Breast epithelium (tissue), 4 donors: ENCODE results near the gene PCIF1. TPM values are rescaled to one million over a fixed set of nuclear protein-coding genes. Genes with fewer than 3 reads are reported as not detected.

Experiments
- DNase-seq, 2 donors: peaks; one replicate each; pipeline ENCODE4 v3.0.0-alpha.2; 2019; ENCODE audit warnings: low spot score in 2 of 2
- H3K27ac ChIP-seq, 2 donors: fragments of 200-600 bp; sonication (generic) in 1 of 2; one replicate each; pipeline ENCODE4 v1.5.1; 2016 to 2019; ENCODE audit warnings: mild to moderate bottlenecking in 1 of 2
- H3K27me3 ChIP-seq, 2 donors: fragments of 200-600 bp; sonication (generic) in 1 of 2; one replicate each; pipeline versions ENCODE4 v1.5.1 to v1.6.0; 2017 to 2019; ENCODE audit warnings: control low read depth in 1 of 2, mild to moderate bottlenecking in 1 of 2
- H3K36me3 ChIP-seq: fragments of 200-600 bp; one replicate; pipeline ENCODE4 v1.5.1; 2019
- H3K4me1 ChIP-seq, 2 donors: fragments of 200-600 bp; sonication (generic); one replicate each; pipeline ENCODE4 v1.5.1; 2016 to 2019; ENCODE audit warnings: control low read depth in 1 of 2
- H3K4me3 ChIP-seq, 3 donors: fragments of 200-600 bp; sonication (generic); 1 replicate in 2 of 3; 2 replicates in 1 of 3; pipeline ENCODE4 v1.5.1; 2016 to 2019; ENCODE audit warnings: mild to moderate bottlenecking in 3 of 3, moderate library complexity in 2 of 3
- H3K9me3 ChIP-seq, 2 donors: fragments of 200-600 bp; sonication (generic) in 1 of 2; one replicate each; pipeline ENCODE4 v1.5.1; 2016 to 2019; ENCODE audit warnings: control low read depth in 1 of 2
- POLR2A ChIP-seq: fragments of 450-650 bp; IDR thresholded peaks from one replicate; pipeline ENCODE4 v1.6.1; 2016; ENCODE audit warnings: antibody characterized with exemption, mild to moderate bottlenecking, moderate library complexity
- POLR2AphosphoS5 ChIP-seq, 3 donors: sonication (generic); formaldehyde crosslinking; IDR thresholded peaks; one replicate each; pipeline ENCODE4 v1.6.1; 2017; ENCODE audit warnings: antibody characterized with exemption in 3 of 3
- intact Hi-C: fragments of 100-400 bp; cut with DNase I; formaldehyde crosslinking; loops from one replicate; pipeline ENCODE4 v1.15.1; 2023; ENCODE audit warnings: low total_unique reads
- total RNA-seq, 3 donors: library from RNA; depleted of rRNA; stranded (reverse); fragments of >200 nt; gene quantifications; one replicate each; pipeline ENCODE4 v1.1.0, GENCODE V29; 2016
- TF ChIP-seq, protein P1 (sequence below), 3 donors: fragments of 450-650 bp; IDR thresholded peaks; one replicate each; pipeline ENCODE4 v1.5.1; 2016 to 2017; ENCODE audit warnings: antibody characterized with exemption in 3 of 3, mild to moderate bottlenecking in 3 of 3, moderate library complexity in 3 of 3

The PCIF1 gene
- total RNA-seq, 3 donors from 2014 or later: 28.2 to 40.2 (median 30.8) TPM

DNA sequence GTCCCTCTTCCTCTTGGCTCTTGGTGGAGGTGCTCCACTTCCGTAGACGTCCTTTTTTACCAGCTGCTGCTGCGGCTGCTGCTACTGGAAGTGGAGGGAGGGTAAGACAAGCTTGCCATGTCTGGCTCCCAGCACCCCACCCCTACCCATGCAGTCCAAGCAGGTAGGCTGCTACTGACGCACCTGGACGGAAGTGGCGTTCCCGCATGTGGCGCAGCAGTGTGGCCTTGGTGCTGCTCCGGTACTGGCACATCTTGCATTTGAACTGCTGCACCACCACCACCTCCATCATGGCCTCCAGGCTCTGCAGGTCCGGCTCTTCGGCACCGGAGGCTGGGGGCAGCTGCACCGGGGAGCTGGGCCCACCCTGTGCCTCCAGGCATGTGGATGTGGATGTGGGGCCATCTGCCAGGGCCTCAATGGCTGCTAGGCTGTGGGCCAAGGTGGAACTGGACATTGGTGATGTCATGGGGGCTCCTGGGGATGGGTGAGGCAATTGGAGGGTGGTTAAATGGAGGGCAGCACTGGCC lies 33.1 kb downstream of the PCIF1 start:
- DNase-seq: peak in 1 of 2 donors; percentile 43
- no peak overlapping the region for H3K4me3 ChIP-seq
- H3K27ac ChIP-seq: no peak overlapping the region
- TF ChIP-seq, protein P1, sequence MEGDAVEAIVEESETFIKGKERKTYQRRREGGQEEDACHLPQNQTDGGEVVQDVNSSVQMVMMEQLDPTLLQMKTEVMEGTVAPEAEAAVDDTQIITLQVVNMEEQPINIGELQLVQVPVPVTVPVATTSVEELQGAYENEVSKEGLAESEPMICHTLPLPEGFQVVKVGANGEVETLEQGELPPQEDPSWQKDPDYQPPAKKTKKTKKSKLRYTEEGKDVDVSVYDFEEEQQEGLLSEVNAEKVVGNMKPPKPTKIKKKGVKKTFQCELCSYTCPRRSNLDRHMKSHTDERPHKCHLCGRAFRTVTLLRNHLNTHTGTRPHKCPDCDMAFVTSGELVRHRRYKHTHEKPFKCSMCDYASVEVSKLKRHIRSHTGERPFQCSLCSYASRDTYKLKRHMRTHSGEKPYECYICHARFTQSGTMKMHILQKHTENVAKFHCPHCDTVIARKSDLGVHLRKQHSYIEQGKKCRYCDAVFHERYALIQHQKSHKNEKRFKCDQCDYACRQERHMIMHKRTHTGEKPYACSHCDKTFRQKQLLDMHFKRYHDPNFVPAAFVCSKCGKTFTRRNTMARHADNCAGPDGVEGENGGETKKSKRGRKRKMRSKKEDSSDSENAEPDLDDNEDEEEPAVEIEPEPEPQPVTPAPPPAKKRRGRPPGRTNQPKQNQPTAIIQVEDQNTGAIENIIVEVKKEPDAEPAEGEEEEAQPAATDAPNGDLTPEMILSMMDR (IDR thresholded peaks at IDR 0.05): no peak
- no peak for TF ChIP-seq POLR2A
- TF ChIP-seq POLR2AphosphoS5 (IDR thresholded peaks at IDR 0.05): no peak
- no peaks in the 10 kb centered on the region for H3K9me3 ChIP-seq
- H3K27me3 ChIP-seq: no peaks in the 10 kb centered on the region
- H3K4me1 ChIP-seq: no peaks in the 10 kb centered on the region
- intact Hi-C loops: no loop called here
- H3K36me3 ChIP-seq: peaks cover 10% of the 10 kb centered on the region

DNA sequence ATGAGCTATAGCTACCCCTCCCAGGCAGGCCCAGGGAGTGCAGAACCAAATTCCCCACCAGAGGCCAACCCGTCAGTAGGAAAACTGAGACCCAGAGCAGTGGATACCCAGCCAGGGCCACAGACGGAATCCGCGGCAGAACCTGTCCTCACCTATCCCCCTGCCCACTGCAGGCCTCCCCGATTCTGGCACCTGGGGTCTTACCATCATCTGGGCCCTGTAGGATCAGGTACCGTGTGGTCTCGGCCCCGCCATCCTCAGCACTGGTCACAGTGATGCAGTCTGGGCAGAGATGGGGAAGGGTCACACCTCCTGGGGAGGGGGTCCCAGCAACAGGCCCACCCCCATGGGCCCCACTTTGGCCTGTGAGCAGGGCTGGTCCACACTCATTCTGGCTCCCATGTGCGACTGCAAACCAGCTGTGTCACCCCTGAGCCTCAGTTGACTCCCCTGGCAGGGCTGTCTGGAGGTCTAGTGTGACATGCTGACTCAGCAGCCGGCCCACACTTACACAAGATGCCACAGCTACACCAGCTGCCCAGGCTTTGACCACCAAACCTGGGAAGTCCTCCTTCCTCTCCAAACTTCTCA lies 33.7 kb downstream of the PCIF1 start:
- DNase-seq: peak in 1 of 2 donors; percentile 30

DNA sequence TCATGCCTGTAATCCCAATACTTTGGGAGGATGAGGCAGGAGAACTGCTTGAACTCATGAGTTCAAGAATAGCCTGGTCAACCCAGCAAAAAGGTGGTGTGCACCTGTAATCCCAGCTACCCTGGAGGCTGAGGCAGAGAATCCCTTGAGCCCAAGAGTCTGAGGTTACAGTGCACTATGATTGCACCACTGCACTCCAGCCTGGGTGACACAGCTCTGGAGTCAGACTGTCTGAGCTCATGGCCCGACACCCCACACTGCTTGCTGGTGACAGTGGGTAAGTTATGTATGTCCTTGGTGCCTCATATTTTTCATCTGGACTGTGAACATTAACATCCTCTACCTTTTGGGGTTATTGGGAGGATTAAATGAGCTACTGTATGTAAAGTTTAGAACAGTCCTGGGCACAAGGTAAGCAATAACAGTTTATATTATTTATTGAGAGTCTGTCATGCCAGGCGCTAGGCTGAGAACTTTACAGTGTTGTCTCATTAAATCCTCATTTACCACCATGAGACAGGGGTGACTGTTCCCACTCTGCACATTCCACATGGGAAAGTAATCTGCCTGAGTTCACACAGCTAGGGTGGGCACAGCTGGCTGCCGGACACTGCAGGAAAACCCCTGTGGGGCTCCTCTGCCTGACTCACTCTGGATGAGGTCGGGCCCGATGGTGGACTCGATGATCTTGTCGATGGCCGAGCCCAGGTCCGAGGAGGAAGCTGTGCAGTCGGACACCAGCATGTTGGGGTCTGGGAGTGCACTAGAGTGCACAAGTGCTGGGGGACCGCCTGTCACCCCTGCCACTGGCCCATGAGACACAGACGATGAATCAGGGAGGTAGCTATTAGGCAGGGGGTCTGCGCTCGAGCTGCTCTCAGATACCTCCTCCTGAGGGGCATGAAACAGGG lies 34.6 kb downstream of the PCIF1 start:
- intact Hi-C loops: no loop called here
- TF ChIP-seq, protein P1 (IDR thresholded peaks at IDR 0.05): no peak
- TF ChIP-seq POLR2A (no peak), POLR2AphosphoS5 (IDR thresholded peaks at IDR 0.05) (no peak)
- no peaks in the 10 kb centered on the region for H3K9me3 ChIP-seq
- H3K4me3 ChIP-seq: peak overlapping the region in 1 of 3 donors; percentile 99
- peak in 1 of 2 donors; percentile 40 for DNase-seq
- no peaks in the 10 kb centered on the region for H3K4me1 ChIP-seq
- H3K27ac ChIP-seq: peak overlapping the region in 1 of 2 donors; percentile 44
- H3K36me3 ChIP-seq: peaks cover 10% of the 10 kb centered on the region
- H3K27me3 ChIP-seq: no peaks in the 10 kb centered on the region

More for the DNA sequence above, 33.7 kb downstream of the PCIF1 start:
- Histone ChIP-seq H3K36me3 (peaks cover 10% of the 10 kb centered on the region), H3K27ac (no peak overlapping the region), H3K27me3 (no peaks in the 10 kb centered on the region), H3K4me1 (no peaks in the 10 kb centered on the region), H3K9me3 (no peaks in the 10 kb centered on the region), H3K4me3 (no peak overlapping the region)
- intact Hi-C loops: no loop called here
- no peak for TF ChIP-seq POLR2A
- no peak for TF ChIP-seq POLR2AphosphoS5 (IDR thresholded peaks at IDR 0.05)
- TF ChIP-seq, protein P1 (IDR thresholded peaks at IDR 0.05): no peak

DNA sequence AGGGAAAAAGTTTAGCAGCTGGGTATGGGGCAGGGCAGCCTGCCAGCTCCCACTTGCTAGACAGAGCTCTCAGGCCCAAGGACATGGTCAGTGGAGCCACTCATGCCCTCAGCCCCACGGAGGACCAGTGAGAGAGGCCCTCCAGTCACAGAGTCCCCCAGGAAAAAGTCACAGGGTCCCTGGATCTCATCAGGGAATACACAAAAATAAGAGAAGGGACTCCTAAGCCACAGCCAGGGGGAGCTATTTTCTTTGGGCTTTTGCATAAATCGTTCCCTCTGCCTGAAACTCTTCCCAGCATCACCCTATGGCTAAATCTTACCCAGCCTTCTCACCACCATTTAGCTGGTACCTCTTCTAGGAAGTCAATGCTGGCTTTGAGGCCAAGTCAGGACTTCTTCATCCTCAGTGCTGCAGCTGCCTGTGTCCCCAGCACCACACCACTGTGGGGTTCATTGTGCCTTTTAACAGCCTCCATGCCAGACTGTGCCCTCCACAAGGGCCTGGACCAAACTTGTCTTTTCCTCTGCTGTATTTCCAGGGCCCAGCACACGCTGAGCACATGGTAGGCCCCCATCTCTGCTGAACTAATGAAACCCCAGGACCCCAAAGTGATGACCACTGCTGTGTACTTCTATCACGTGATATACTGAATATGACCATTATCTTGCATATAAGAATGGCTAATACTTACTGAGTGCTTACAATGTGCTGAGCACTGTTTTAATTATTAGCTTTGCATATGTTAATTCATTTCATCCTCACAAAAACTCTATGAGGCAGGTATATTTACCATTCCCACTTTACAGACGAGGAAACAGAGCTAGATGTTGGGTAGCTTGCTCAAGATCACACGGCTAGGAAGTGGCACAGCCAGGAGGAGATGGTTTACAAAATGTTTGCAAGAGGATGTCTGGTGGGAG lies 35.5 kb downstream of the PCIF1 start:
- intact Hi-C loops: no loop called here
- Histone ChIP-seq H3K9me3 (no peaks in the 10 kb centered on the region), H3K4me3 (peak overlapping the region in 2 of 3 donors; percentile 94 to 99), H3K27ac (peak overlapping the region; percentile 14 to 44), H3K36me3 (peaks cover 10% of the 10 kb centered on the region), H3K4me1 (no peaks in the 10 kb centered on the region), H3K27me3 (no peaks in the 10 kb centered on the region)
- TF ChIP-seq POLR2A: no peak
- TF ChIP-seq, protein P1 (IDR thresholded peaks at IDR 0.05): peak in 2 of 3 donors; percentile 11 to 41
- peak in 1 of 2 donors; percentile 46 for DNase-seq
